GM10266 (cell line): ENCODE measurements around the gene SDK1.

Experiments used
- DNase-seq: peaks from one replicate; pipeline ENCODE4 v3.0.0; 2012; ENCODE audit errors: extremely low spot score
- TF ChIP-seq, protein P1 (sequence below): IDR thresholded peaks from 2 replicates; pipeline ENCODE4 v1.5.1; 2012; ENCODE audit warnings: mild to moderate bottlenecking, low read depth; ENCODE audit not compliant: control insufficient read depth, insufficient read depth; ENCODE audit errors: missing control alignments

Gene SDK1

DNA sequence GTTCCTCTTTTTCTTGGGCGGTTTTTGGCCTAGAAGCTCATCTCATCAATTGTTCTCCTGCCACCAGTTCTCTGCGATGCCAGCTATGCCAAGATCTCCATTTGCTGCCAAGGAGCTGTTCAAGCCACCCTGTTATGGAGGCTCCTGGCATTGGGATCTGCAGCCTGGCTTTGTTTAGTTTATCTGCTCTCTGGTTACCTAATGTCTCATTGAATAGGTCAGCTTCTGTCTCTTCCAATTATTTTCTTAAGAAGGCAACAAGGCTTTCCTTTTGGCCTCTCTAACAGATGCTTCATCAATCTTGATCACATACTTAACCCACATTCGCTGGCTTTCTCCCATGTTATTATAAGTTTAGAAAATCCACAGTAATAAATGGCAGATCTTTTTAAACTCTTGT, 20.6 kb upstream of the SDK1 start:
- TF ChIP-seq, protein P1, sequence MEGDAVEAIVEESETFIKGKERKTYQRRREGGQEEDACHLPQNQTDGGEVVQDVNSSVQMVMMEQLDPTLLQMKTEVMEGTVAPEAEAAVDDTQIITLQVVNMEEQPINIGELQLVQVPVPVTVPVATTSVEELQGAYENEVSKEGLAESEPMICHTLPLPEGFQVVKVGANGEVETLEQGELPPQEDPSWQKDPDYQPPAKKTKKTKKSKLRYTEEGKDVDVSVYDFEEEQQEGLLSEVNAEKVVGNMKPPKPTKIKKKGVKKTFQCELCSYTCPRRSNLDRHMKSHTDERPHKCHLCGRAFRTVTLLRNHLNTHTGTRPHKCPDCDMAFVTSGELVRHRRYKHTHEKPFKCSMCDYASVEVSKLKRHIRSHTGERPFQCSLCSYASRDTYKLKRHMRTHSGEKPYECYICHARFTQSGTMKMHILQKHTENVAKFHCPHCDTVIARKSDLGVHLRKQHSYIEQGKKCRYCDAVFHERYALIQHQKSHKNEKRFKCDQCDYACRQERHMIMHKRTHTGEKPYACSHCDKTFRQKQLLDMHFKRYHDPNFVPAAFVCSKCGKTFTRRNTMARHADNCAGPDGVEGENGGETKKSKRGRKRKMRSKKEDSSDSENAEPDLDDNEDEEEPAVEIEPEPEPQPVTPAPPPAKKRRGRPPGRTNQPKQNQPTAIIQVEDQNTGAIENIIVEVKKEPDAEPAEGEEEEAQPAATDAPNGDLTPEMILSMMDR = no peak
- no peak for DNase-seq

DNA sequence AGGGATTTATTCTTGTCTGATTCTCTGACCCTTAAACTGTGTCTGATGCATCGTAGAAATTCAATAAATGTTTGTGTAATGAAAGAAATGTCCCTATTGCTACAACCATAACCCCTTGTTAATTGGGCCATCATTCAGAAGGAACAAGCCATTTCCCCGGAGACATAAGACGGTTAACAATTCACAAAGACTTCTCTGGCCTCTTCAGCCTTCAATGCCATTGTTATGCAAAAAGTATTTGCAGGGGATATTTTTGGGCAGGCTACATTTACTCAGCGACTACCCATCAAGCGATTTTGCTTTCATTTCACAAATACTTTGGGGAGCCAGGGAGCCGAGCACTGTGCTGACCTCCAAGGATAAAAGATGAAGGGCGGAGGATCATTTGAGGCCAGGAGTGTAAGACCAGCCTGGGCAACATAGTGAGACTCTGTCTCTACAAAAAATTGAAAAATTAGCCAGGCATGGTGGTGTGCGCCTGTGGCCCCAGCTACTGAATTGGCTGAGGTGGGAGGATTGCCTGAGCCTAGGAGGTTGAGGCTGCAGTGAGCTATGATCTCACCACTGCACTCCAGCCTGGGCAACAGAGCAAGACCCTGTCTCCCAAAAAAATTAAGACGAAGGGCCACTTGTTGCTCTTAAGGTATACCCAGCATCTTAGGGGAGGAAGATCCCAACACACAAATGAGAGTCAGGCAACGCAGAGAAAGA, 20.0 kb upstream of the SDK1 start:
- TF ChIP-seq, protein P1 = no peak
- DNase-seq = no peak

DNA sequence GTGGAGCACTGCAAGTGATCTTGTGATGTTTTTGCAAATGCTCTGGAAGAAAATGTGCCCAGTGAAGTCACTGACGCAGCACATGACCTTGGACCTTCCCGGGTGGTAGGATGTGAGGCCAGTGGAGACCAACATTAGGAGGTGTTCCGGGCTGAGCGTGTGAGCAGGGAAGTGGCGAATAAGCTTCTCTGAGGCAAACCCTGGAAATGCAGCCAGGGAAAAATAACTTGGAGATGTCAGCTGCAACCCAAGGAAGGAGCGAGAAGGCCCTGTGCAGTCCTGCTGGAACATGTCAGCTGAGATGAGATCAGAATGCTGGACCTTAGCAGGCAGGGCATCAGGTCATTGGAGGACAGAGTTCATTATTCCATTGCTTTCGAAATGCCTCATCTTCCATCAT, 18.6 kb upstream of the SDK1 start:
- TF ChIP-seq, protein P1 = no peak
- DNase-seq = no peak

DNA sequence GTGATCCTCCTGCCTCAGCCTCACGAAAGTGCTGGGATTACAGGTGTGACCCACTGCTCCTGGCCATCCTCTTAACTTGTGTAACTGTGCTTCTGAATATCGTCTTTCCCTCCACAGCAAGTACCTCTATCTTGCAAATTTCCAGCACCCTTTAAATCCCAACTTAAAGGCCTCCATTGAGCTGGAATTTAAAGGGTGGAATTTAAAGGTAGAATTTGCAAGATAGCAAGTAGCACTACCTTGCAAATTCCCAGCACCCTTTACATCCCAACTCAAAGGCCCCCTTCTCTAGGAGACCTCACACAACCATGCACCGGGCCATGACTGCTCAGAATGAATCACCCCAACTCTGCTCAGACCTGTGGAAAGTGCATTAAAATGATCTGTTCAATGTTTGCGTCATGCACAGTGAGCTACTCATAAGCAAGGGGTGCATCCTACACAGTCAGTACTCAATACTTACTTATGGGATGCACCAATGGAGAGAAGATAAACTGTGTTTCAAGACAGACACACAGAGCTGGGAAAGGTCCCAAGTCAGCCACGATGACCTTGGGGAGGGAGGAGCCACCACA, 17.8 kb upstream of the SDK1 start:
- TF ChIP-seq, protein P1 = no peak

DNA sequence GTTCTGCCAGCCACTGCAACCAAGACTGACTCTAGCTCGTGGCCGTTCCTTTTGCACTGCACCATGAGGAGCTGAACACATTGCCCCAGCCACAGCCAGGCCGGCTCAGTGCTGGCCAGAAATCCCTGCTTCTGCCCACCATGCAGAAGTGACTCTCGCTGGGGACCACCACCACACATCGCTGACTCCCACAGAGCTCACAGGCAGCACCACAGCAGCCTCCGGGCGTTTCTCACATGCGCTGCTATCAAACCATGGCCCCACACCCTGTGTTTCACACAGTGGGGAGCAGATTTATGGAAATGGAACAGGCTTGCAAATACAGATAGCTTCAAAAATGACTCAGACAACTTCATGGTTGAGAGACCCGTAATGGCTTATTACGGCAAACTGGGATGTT, 15.4 kb upstream of the SDK1 start:
- DNase-seq = no peak
- TF ChIP-seq, protein P1 = no peak

More for the DNA sequence above, 17.8 kb upstream of the SDK1 start:
- no peak for DNase-seq

DNA sequence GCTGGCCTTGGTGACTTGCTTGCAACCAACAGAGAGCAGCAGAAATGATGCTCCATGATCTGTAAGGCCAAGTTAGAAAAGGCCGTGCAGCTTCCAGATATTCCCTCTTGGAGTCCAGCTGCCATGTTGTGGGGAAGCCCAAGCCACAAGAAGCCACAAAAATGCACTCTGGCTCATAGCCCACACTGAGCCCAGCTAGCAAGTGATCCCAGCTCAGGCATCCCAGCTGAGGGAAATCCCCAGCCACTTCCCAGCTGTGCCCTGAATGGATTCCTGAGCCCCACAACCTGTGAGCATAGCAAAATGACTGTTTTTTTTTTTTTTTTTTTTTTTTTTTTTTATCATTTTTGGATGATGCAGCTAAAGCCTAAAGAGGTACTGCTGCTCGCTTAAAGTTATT, 11.1 kb upstream of the SDK1 start:
- DNase-seq = no peak
- TF ChIP-seq, protein P1 = no peak

DNA sequence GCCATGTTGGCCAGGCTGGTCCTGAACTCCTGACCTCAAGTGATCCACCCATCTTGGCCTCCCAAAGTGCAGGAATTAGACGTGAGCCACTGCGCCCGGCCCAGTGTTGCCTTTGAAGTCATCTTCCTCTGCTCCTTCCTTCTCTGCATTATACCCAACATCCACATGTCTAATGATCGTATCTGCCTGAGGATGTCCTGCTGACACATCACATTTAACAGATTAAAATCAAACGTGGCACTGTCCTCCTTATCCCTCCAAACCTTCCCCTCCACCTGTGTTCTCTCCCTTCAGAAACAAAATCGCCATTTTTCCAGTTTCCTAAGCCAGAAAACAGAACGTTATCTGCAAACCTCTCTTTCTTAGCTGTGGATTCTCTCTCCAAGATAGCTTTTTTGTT, 8.4 kb upstream of the SDK1 start:
- no peak for DNase-seq
- TF ChIP-seq, protein P1 = no peak
